ENCODE data around the gene DISP2. TPM values are rescaled to one million over a fixed set of nuclear protein-coding genes. Genes with fewer than 3 reads are reported as not detected.

Gene DISP2
- total RNA-seq, 1 experiment from 2014 or later = 1.3 TPM

GRCh38 chr15:40317580-40317979 lies 40.4 kb upstream of the DISP2 start:
- H2AK5ac ChIP-seq (ENCODE audit: insufficient read length, low read length) = no peak overlapping the region

More at GRCh38 chr15:40317580-40317979, 40.4 kb upstream of the DISP2 start:
- Histone ChIP-seq H3K9me3 (ENCODE audit: control insufficient read depth, low read depth, low read length) (no peaks in the 10 kb centered on the region), H3T11ph (ENCODE audit: low read length) (no peak overlapping the region), H2BK12ac (ENCODE audit: insufficient read length, low read depth, low read length) (no peak overlapping the region), H3K23ac (ENCODE audit: insufficient read length, low read depth, low read length) (no peak overlapping the region), H3K4me1 (ENCODE audit: insufficient read depth, low read length) (no peaks in the 10 kb centered on the region), H3K27ac (ENCODE audit: insufficient read length, low read depth, low read length) (no peak overlapping the region), H2BK5ac (ENCODE audit: insufficient read length, low read length) (no peak overlapping the region), H2BK20ac (ENCODE audit: low read depth, low read length, poor library complexity, severe bottlenecking) (no peak overlapping the region), H3K79me1 (ENCODE audit: insufficient read depth, low read depth, low read length, poor library complexity, severe bottlenecking) (no peaks in the 10 kb centered on the region), H3K14ac (ENCODE audit: insufficient read depth, low read length) (no peak overlapping the region), H3K18ac (ENCODE audit: insufficient read length, low read depth, low read length) (no peak overlapping the region), H3K27me3 (ENCODE audit: insufficient read depth, low read length) (no peaks in the 10 kb centered on the region; the same call in 1 of the 2 replicates), H3K56ac (ENCODE audit: insufficient read length, low read depth, low read length) (no peak overlapping the region), H3K79me2 (ENCODE audit: insufficient read depth, low read length) (no peaks in the 10 kb centered on the region), H4K5ac (ENCODE audit: insufficient read length, low read depth, low read length) (no peak overlapping the region), H3K23me2 (ENCODE audit: insufficient read length, low read depth, low read length, poor library complexity, severe bottlenecking) (no peaks in the 10 kb centered on the region), H2BK120ac (ENCODE audit: low read depth, low read length, poor library complexity, severe bottlenecking) (no peak overlapping the region), H4K91ac (ENCODE audit: insufficient read length, low read depth, low read length) (no peak overlapping the region), H4K8ac (replicated peaks; ENCODE audit: insufficient read length, low read depth, low read length) (no peak overlapping the region), H3K4me2 (ENCODE audit: insufficient read depth, insufficient read length, low read length) (no peak overlapping the region), H3K4ac (ENCODE audit: low read depth, low read length) (no peak overlapping the region), H2AFZ (ENCODE audit: low read length) (no peak overlapping the region), H4K20me1 (ENCODE audit: control insufficient read depth, insufficient read depth, insufficient read length) (no peaks in the 10 kb centered on the region), H2BK15ac (ENCODE audit: low read depth, low read length) (no peak overlapping the region), H3K9ac (ENCODE audit: extremely low read depth, insufficient read length, low read length) (no peak overlapping the region)
- Mint-ChIP-seq H3K27me3 (ENCODE audit: low read depth) (peaks cover 50% of the 10 kb centered on the region), H3K4me1 (peaks cover 17 to 25% of the 10 kb centered on the region in 2 experiments), H3K4me3 (no peak overlapping the region), H3K9me3 (peaks cover 0 to 4% of the 10 kb centered on the region in 2 experiments; a peak in 1 of 5 replicates), H3K27ac (no peak overlapping the region), H3K36me3 (ENCODE audit: insufficient read depth in 1 of 3, low read depth in 3 of 3) (no peaks in the 10 kb centered on the region)
- no peak for TF ChIP-seq CTCF (conservative IDR thresholded peaks at IDR 0.05)
- no CpG with 5 or more reads among the region's 4 CpGs for WGBS (ENCODE audit: extremely low coverage, insufficient read length, low lambda C conversion rate)
- DNase-seq = no peak
